NCI-H1694 treated with DMSO at 0.1 percent for 48 hours (cell line): ENCODE data around the gene POMT2.

Experiments used
- DNase-seq: peaks from one replicate; lab custom pipeline; 2025; lab: John Stamatoyannopoulos, UW

The POMT2 gene

GRCh38 chr14:77265561-77266335 lies 54.9 kb downstream of the POMT2 start:
- peak; percentile 91 for DNase-seq

DNA sequence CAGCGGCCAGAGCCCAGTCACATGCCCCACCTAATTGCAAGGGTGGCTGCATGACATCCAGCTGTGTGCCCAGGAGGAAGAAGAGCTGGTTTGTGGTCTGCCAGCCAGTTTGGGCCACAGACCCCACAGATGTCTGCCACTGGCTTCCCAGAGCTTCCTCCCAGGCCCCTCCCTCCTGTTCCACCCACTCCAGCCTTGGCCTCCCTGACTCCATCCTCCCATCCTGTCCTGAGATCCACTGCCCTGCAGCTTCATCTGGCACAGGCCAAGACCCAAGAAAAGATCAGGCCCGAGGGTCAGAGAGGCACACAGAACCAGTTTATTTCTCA lies 55.5 kb downstream of the POMT2 start:
- DNase-seq, result no peak

GRCh38 chr14:77264466-77265186 lies 56.1 kb downstream of the POMT2 start:
- peak; percentile 87 for DNase-seq

GRCh38 chr14:77260631-77261030 lies 60.1 kb downstream of the POMT2 start:
- DNase-seq, result no peak

GRCh38 chr14:77260199-77260598 lies 60.5 kb downstream of the POMT2 start:
- no peak for DNase-seq

GRCh38 chr14:77259025-77259715 lies 61.5 kb downstream of the POMT2 start:
- no peak for DNase-seq

DNA sequence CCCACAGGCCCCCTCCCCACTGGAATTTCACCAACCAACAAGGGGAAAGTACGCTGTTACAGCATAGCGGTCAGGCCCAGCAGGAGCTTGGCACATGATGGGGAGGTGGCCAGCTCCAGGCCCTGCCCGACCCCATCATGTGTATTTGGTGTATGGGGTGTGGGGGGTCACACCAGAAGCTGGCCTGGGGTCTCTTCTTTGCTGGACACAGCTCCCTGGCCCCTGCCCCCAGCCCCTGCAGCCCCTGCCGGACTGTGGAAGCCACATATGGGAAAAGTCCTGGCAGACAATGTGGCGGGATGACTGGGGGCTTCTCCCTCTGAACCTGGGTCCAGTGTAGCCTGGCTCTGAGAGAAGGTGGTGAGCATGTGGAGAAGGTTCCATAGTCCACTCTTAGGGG lies 62.1 kb downstream of the POMT2 start:
- no peak for DNase-seq

GRCh38 chr14:77257700-77258099 lies 63.0 kb downstream of the POMT2 start:
- no peak for DNase-seq

GRCh38 chr14:77256694-77257093 lies 64.0 kb downstream of the POMT2 start:
- no peak for DNase-seq

- DNase-seq, result no peak
These were observed 67.1 kb downstream of the POMT2 start for GRCh38 chr14:77253333-77254190.

DNA sequence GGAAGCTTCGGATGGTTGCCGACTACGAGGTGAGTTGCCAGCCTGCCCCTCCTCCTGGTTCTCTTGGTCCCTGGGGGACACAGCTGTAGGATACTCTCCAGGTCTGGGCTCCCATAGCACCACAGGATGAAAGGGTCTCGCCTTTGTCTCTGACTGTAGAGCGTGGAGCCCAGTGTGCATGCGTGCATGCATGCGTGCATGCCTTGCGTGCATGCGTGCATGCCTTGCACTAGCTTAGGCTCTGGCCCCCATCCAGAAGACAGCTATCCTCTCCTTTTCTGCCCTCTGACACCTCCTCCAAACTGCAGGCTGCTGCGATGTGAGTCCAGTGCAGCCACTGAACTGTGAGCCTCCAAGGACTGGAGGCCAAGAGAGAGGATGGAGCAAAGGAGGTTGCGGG lies 68.8 kb downstream of the POMT2 start:
- no peak for DNase-seq

DNA sequence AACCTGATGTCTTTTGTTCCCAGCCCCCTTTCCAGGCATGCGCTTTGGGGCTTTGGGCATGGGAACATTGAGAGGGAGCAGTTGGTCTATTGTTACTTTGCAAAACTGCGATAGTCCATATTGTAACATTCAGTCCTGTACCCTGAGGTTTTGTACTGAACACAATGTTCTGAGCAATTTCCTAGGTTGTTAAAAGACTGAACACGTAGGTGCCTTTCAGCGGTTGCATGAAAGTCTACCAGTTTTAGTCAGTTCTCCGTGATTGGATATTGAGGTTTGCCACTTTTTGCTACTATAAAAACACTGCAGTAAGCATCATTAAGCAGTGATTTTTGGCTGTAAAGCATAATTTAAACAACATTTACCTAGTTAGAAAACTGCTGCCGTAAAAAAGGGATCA lies 69.8 kb downstream of the POMT2 start:
- no peak for DNase-seq

DNA sequence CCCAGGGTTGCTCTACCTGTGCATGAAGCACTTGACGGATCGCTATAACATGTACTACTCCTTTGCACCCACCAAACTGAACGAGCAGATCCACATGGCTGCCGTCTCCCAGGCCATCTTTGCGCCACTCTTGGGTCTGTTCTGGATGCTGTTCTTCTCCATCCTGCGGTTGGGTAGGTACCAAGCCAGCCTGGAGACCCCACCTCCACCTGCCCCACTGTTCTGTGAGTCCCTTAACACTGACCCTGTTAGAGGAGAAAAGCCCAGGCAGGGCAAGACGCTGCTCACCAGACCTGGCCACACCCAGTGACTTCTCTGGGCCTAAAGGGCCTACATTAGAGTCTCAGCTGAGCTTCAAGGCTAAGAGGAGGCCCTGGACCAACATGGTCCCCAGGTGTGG lies 71.4 kb downstream of the POMT2 start:
- DNase-seq, result no peak

DNA sequence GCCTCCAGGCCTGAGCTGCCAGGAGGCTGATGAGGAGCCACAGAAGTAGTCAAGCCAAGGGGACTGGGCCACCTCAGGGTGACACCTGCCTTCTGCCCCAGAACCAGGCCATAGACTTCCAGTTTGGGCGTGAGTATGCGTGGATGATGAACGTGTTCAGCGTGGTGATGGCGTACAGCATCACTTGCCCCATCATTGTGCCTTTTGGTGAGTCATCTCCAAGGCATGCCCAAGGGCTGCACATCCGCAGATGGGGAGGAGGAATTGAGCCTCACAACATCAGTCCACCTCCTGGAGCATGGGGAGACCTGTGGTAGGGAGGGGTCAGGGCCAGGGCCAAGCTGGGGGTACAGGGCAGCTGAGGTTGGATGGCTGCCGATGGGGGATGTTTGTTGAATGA lies 72.0 kb downstream of the POMT2 start:
- no peak for DNase-seq

DNA sequence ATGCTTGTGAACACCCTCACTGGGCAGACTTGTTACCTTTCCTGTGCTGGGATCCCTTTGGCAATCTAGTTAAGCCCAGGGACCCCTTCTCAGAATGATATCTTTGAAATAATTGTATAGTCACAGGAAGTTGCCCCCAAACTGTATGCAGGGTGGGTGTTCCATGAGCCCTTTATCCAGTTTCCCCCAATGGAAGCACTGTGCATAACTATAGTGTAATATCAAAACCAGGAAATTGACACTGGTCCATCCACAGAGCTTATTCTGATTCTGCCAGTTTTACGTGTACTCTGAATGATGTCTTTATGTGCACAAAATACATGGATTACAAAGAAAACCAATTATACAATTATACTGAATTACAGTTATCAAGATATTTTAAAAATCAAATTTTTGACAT lies 73.9 kb downstream of the POMT2 start:
- no peak for DNase-seq

DNA sequence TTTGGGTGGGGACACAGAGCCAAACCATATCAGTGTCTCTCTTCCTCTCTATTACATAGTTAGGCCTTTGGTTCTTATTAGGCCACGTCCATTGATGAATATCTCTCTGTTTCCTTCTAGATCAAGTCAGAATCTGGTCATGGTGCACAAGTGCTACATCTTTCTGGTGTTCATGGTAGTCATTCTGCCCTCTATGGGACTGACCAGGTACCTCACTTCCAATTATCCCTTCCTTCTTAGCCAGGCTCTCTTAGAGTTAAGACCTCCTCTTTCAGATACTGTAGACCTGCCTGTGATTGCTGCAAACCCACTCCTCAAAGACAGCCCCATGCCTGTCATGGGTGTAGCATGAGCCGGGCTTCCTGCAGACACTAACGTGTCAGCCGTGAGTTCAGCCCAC lies 74.9 kb downstream of the POMT2 start:
- no peak for DNase-seq

- DNase-seq, result no peak
These were observed 76.8 kb downstream of the POMT2 start for GRCh38 chr14:77243853-77244252.

DNA sequence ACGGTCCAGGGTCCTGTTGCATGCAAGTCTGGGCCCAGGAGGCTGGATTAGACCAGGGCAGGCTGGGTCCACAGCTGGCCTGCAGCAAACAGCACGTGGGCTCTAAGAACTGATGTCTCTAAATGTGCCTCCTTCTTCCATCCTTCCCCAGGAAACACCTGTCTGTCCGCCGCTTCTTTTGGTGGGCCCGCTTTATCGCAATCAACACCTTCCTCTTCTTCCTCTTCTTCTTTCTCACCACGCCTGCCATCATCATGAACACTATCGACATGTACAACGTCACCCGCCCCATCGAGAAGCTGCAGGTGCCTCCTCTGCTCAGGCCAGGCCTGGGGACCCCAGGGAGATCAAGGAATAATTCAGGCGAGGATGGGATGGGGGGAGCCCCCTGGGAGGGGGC lies 77.9 kb downstream of the POMT2 start:
- DNase-seq, result no peak

DNA sequence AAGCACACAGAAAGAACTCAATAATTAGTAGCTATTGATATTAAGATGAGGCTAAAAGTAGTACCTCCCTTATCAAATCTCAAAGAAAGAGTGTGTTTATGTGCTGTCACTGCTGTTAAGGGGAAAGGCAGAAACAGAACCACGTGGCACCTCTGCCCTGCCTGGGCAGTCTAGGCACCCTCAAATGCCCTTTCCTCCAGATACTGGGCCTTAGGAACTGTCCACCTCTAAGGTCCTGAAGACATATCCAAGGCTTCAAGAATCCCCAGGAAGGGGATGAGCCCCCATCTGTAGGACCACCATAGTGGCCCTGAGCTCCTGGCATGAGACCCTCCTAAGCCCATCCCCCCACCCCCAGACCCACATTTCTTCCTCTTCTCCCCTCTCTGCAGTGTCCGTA lies 78.7 kb downstream of the POMT2 start:
- DNase-seq, result no peak

GRCh38 chr14:77240336-77240915 lies 80.3 kb downstream of the POMT2 start:
- DNase-seq, result peak; percentile 76

DNA sequence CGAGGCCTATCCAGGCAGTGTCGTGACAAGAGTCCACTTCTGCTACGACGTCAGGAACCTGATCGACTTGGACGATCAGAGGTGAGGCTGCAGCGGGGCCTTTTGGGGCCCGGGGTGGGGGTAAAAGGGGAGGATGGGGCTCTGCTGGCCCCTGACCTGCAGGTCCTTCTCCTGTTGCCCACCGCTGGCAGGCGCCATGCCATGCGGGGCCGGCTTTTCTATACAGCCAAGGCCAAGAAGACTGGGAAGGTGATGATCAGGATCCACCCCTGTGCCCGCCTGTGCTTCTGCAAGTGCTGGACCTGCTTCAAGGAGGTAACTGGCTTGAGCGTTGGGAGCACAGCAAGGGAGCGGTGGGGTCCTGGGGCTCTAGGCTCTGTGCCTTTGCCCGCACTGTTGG lies 81.3 kb downstream of the POMT2 start:
- DNase-seq, result no peak

DNA sequence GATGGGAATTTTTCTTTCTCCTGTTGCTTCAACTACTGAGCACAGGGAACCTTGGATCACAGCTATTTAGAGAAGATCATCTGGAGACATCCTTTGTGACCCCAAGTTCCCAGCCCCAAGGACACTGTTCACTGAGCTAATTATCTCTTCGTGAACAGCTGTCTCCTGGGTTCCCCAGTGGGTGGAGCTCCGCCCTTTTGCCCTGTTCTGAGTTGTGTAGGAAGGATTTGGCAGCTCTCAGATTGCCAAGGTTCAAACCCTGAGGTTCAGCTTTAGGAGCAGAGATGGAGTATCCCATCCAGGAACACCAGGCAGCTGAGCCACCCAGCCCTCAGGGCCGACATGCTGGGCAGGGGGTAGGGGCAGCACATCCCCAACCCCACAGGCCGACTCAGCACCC lies 81.7 kb downstream of the POMT2 start:
- DNase-seq, result peak; percentile 58
